ENCODE results near the gene TRAF1.

GRCh38 chr9:120855827-120856670, 70.5 kb downstream of the TRAF1 start:
- no peak for TF ChIP-seq CTCF (conservative IDR thresholded peaks at IDR 0.05; ENCODE audit: low read length)
- no peak for TF ChIP-seq EZH2phosphoT487 (IDR thresholded peaks at IDR 0.05; ENCODE audit: borderline replicate concordance)
